HepG2 (cell line): ENCODE results near the gene TST. TPM values are rescaled to one million over a fixed set of nuclear protein-coding genes. Genes with fewer than 3 reads are reported as not detected.

ENCODE experiments used
- EP300 ChIP-seq, 3 experiments: sonication (generic) in 1 of 3; formaldehyde crosslinking in 1 of 3; IDR thresholded peaks; 2 replicates each; pipeline versions ENCODE4 v1.5.1 to v1.6.1; 2011 to 2020; ENCODE audit warnings: low read depth in 2 of 3, low read length in 2 of 3, borderline replicate concordance in 1 of 3, improper control_type of control experiment in 1 of 3, mild to moderate bottlenecking in 1 of 3, missing genetic modification reagents in 1 of 3, moderate library complexity in 1 of 3
- ERF ChIP-seq: IDR thresholded peaks from 2 replicates; pipeline ENCODE4 v1.6.1; 2018; ENCODE audit warnings: missing biosample characterization, missing genetic modification reagents
- FOXA3 ChIP-seq: IDR thresholded peaks from 2 replicates; pipeline ENCODE4 v1.6.1; 2016; ENCODE audit warnings: missing genetic modification reagents, missing compliant biosample characterization
- MED1 ChIP-seq: sonication (generic); formaldehyde crosslinking; IDR thresholded peaks from 2 replicates; pipeline ENCODE4 v1.4.0; 2020; ENCODE audit warnings: missing genetic modification reagents
- POLR2AphosphoS5 ChIP-seq: IDR thresholded peaks from 2 replicates; pipeline ENCODE4 v1.6.1; 2012; ENCODE audit warnings: low read depth, low read length
- SALL2 ChIP-seq: sonication (generic); formaldehyde crosslinking; IDR thresholded peaks from 2 replicates; pipeline ENCODE4 v1.8.1; 2023; ENCODE audit warnings: mild to moderate bottlenecking, missing genetic modification reagents, inconsistent platforms
- SMC3 ChIP-seq: IDR thresholded peaks from 2 replicates; pipeline ENCODE4 v1.6.1; 2011; ENCODE audit warnings: low read length, improper control_type of control experiment
- ZFP82 ChIP-seq: sonication (generic); formaldehyde crosslinking; IDR thresholded peaks from 2 replicates; pipeline ENCODE4 v1.5.1; 2020; ENCODE audit warnings: mild to moderate bottlenecking, missing genetic modification reagents, borderline replicate concordance
- ZNF430 ChIP-seq: sonication (generic); formaldehyde crosslinking; IDR thresholded peaks from 2 replicates; pipeline ENCODE4 v1.9.0; 2021; ENCODE audit warnings: mild to moderate bottlenecking, missing genetic modification reagents
- ZNF451 ChIP-seq: sonication (generic); formaldehyde crosslinking; IDR thresholded peaks from 2 replicates; pipeline ENCODE4 v1.5.0; 2020; ENCODE audit warnings: mild to moderate bottlenecking, missing genetic modification reagents
- ZNF589 ChIP-seq: sonication (generic); formaldehyde crosslinking; conservative IDR thresholded peaks from 2 replicates; pipeline ENCODE4 v1.8.0; 2022; ENCODE audit warnings: mild to moderate bottlenecking, moderate library complexity, missing genetic modification reagents
- ZNF614 ChIP-seq: IDR thresholded peaks from 2 replicates; pipeline ENCODE4 v1.6.1; 2018; ENCODE audit warnings: missing biosample characterization, missing genetic modification reagents, inconsistent platforms, borderline replicate concordance
- ZNF761 ChIP-seq: sonication (generic); formaldehyde crosslinking; conservative IDR thresholded peaks from 2 replicates; pipeline ENCODE4 v1.4.0; 2020; ENCODE audit warnings: mild to moderate bottlenecking, missing genetic modification reagents
- polyA plus RNA-seq, 8 experiments: library from polyadenylated mRNA; depleted of rRNA in 3 of 8; stranded (reverse) in 7 of 8; unstranded in 1 of 8; fragments of >200 nt; fragmentation: Illumina TruSeq in 4 of 8; extraction: Trizol in 4 of 8; gene quantifications; 2 replicates each; pipeline versions ENCODE4 v1.2.1 to v1.2.3, GENCODE V29; 2011 to 2016; ENCODE audit warnings: low read depth in 4 of 8, missing spikeins in 1 of 8, mixed read lengths in 1 of 8; ENCODE audit not compliant: insufficient read depth in 1 of 8
- total RNA-seq, 5 experiments: library from RNA; depleted of rRNA; stranded (reverse); fragments of >200 nt; fragmentation: Illumina TruSeq; extraction: Trizol; gene quantifications; 2 replicates each; pipeline ENCODE4 v1.2.3, GENCODE V29; 2016; ENCODE audit warnings: low read depth in 1 of 5
- TF ChIP-seq, protein P1 (sequence below): sonication (generic); formaldehyde crosslinking; IDR thresholded peaks from 2 replicates; pipeline ENCODE4 v1.9.0; 2022; ENCODE audit warnings: low read depth, missing genetic modification reagents
- TF ChIP-seq, protein P2 (sequence below), 2 experiments: sonication (generic) in 1 of 2; formaldehyde crosslinking in 1 of 2; IDR thresholded peaks; 2 replicates each; pipeline versions ENCODE4 v1.6.1 to v1.9.0; 2014 to 2022; ENCODE audit warnings: antibody characterized with exemption in 1 of 2, borderline replicate concordance in 1 of 2, inconsistent platforms in 1 of 2, low read depth in 1 of 2, missing genetic modification reagents in 1 of 2
- TF ChIP-seq, protein P3 (sequence below): sonication (generic); formaldehyde crosslinking; IDR thresholded peaks from 2 replicates; pipeline ENCODE4 v1.5.0; 2020; ENCODE audit warnings: missing genetic modification reagents
- TF ChIP-seq, protein P4 (sequence below): sonication (generic); formaldehyde crosslinking; IDR thresholded peaks from 2 replicates; pipeline ENCODE4 v1.4.0; 2020; ENCODE audit warnings: missing genetic modification reagents

TST gene
- total and polyA plus RNA-seq, 2 of the 13 experiments (the other 11 are each of a cell fraction or from before 2014, with no cell fraction given): 44.6 to 63.6 TPM

DNA sequence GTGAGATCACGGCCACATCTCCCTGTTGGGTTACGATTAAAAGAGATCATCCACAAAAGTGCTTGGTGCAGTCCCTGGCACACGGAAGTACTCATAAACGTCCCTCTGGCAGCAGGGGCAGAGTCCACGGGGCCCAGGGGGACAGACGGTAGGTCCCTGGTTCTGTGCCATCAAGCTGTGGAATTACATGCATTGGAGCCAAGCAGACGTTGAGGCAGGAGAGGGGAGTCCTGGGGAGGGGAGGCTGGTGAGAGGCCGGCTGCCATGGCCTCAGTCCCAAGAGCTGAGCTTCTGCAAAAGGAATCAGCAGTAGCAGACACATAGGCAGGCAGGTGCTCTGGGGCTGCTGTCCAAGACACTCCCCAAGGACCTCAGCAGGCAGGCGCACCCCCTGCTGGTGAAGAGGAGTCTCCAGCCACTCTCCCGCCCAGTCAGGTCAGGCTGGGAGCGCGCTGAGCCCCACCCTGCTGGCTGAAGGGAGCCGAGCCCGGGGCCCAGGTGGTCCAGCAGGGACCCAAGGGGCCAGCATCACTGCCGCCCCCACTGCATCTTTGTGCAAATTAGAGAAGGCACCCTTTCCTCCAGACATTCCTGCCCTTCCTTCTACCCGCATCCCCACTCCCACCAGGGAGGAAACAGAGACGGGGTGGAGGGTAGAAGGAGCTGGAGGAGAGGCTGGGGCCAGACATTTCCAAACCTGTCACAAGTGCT, 24.7 kb upstream of the TST start (continued):
- TF ChIP-seq, protein P1, sequence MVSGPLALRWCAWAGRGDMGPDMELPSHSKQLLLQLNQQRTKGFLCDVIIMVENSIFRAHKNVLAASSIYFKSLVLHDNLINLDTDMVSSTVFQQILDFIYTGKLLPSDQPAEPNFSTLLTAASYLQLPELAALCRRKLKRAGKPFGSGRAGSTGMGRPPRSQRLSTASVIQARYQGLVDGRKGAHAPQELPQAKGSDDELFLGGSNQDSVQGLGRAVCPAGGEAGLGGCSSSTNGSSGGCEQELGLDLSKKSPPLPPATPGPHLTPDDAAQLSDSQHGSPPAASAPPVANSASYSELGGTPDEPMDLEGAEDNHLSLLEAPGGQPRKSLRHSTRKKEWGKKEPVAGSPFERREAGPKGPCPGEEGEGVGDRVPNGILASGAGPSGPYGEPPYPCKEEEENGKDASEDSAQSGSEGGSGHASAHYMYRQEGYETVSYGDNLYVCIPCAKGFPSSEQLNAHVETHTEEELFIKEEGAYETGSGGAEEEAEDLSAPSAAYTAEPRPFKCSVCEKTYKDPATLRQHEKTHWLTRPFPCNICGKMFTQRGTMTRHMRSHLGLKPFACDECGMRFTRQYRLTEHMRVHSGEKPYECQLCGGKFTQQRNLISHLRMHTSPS: peak; percentile 92
- TF ChIP-seq, protein P2, sequence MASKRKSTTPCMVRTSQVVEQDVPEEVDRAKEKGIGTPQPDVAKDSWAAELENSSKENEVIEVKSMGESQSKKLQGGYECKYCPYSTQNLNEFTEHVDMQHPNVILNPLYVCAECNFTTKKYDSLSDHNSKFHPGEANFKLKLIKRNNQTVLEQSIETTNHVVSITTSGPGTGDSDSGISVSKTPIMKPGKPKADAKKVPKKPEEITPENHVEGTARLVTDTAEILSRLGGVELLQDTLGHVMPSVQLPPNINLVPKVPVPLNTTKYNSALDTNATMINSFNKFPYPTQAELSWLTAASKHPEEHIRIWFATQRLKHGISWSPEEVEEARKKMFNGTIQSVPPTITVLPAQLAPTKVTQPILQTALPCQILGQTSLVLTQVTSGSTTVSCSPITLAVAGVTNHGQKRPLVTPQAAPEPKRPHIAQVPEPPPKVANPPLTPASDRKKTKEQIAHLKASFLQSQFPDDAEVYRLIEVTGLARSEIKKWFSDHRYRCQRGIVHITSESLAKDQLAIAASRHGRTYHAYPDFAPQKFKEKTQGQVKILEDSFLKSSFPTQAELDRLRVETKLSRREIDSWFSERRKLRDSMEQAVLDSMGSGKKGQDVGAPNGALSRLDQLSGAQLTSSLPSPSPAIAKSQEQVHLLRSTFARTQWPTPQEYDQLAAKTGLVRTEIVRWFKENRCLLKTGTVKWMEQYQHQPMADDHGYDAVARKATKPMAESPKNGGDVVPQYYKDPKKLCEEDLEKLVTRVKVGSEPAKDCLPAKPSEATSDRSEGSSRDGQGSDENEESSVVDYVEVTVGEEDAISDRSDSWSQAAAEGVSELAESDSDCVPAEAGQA (IDR thresholded peaks at IDR 0.05; ENCODE audit: low read depth): 0 out of 2 replicates have a peak, but pooled peaks have one; percentile 12
- TF ChIP-seq, protein P2 (CRISPR knock-in tag; IDR thresholded peaks at IDR 0.05; ENCODE audit: borderline replicate concordance): no peak
- TF ChIP-seq POLR2AphosphoS5 (peak; percentile 41; the same call in 1 of the 2 replicates), ZNF589 (CRISPR knock-in tag) (0 out of 2 replicates have a peak, but pooled peaks have one; percentile 46), ZNF614 (CRISPR knock-in tag) (peak; percentile 17; the same call in 1 of the 2 replicates), SMC3 (peak; percentile 36; the same call in 1 of the 2 replicates), MED1 (0 out of 2 replicates have a peak, but pooled peaks have one; percentile 70), ZNF451 (CRISPR knock-in tag) (peak; percentile 82), ZNF761 (CRISPR knock-in tag) (0 out of 2 replicates have a peak, but pooled peaks have one; percentile 68), ZFP82 (0 out of 2 replicates have a peak, but pooled peaks have one; percentile 58), ZNF430 (CRISPR knock-in tag) (peak; percentile 89), EP300 (IDR thresholded peaks at IDR 0.05; ENCODE audit: low read depth in 2 of 2, low read length in 2 of 2) (peak in 1 of 2 experiments; percentile 4; a peak in 2 of 4 replicates), EP300 (CRISPR knock-in tag; IDR thresholded peaks at IDR 0.05; ENCODE audit: borderline replicate concordance) (no peak), FOXA3 (CRISPR knock-in tag) (peak; percentile 36), ERF (peak; percentile 39; the same call in 1 of the 2 replicates), SALL2 (CRISPR knock-in tag) (peak; percentile 84)
- TF ChIP-seq, protein P3, sequence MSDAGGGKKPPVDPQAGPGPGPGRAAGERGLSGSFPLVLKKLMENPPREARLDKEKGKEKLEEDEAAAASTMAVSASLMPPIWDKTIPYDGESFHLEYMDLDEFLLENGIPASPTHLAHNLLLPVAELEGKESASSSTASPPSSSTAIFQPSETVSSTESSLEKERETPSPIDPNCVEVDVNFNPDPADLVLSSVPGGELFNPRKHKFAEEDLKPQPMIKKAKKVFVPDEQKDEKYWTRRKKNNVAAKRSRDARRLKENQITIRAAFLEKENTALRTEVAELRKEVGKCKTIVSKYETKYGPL (CRISPR knock-in tag): 0 out of 2 replicates have a peak, but pooled peaks have one; percentile 10
- TF ChIP-seq, protein P4, sequence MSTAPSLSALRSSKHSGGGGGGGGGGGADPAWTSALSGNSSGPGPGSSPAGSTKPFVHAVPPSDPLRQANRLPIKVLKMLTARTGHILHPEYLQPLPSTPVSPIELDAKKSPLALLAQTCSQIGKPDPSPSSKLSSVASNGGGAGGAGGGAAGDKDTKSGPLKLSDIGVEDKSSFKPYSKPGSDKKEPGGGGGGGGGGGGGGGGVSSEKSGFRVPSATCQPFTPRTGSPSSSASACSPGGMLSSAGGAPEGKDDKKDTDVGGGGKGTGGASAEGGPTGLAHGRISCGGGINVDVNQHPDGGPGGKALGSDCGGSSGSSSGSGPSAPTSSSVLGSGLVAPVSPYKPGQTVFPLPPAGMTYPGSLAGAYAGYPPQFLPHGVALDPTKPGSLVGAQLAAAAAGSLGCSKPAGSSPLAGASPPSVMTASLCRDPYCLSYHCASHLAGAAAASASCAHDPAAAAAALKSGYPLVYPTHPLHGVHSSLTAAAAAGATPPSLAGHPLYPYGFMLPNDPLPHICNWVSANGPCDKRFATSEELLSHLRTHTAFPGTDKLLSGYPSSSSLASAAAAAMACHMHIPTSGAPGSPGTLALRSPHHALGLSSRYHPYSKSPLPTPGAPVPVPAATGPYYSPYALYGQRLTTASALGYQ (CRISPR knock-in tag): no peak; the same call in 1 of the 2 replicates
